Measurements from ENCODE around the gene SIL1.
"Not testable (repeated sequence)": the region's sequence is repeated elsewhere in the genome, so short reads cannot be mapped to it uniquely, and the experiment has no call there.

Gene SIL1

DNA sequence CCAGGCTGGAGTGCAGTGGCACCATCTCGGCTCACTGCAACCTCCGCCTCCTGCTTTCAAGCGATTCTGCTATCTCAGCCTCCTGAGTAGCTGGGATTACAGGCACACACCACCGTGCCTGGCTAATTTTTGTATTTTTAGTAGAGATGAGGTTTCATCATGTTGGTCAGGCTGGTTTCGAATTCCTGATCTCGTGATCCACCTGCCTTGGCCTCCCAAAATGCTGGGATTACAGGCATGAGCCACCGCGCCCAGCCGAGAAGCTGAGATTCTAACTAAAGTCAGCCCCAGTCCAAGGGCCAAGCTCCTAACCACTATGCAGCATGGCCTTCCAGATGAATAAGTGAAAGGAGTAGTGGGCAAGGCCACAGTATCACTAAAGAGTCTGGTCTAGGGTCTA is 20.9 kb downstream of the SIL1 start:
- DNase-seq (ENCODE audit: low read depth in 2 of 2): not testable (repeated sequence)

DNA sequence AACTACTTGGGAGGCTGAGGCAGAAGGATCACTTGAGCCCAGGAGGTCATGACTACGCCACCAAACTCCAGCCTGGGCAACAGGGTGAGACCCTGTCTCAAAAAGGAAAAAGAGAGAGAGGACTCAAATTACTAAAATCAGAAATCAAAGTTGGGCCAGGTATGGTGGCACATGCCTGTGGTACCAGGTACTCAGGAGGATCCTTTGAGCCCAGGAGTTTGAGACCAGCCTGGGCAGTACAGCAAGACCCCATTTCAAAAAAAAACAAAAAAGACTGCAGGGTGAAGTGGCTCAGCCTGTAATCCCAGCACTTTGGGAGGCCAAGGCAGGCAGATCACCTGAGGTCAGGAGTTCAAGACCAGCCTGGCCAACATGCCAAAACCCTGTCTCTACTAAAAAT is 23.8 kb downstream of the SIL1 start:
- not testable (repeated sequence) for DNase-seq (ENCODE audit: low read depth in 2 of 2)

DNA sequence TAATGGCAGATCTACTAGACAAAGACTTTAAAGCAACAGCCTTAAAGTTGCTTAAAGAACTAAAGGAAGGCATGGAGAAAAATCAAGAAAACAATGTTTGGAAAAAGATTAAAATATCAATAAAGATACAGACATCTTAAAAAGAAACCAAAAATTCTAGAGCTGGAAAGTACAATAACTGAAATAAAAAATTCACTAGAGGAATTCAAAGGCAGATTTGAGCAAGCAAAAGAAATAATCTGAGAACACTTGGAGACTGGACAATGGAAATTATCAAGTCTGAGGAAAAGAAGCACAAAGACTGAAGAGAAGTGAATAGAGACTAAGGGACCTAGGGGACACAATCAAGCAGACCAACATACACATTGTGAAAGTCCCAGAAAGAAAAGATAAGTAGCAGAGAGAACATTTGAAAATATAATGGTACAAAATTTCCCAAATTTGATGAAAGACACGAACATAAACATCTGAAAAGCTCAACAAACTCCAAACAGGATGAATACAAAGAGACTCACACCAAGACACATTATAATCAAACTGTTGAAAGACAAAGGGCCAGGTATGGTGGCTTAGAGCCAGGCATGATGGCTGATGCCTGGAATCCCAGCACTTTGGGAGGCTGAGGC is 26.3 kb downstream of the SIL1 start:
- DNase-seq (ENCODE audit: low read depth in 2 of 2): no peak

DNA sequence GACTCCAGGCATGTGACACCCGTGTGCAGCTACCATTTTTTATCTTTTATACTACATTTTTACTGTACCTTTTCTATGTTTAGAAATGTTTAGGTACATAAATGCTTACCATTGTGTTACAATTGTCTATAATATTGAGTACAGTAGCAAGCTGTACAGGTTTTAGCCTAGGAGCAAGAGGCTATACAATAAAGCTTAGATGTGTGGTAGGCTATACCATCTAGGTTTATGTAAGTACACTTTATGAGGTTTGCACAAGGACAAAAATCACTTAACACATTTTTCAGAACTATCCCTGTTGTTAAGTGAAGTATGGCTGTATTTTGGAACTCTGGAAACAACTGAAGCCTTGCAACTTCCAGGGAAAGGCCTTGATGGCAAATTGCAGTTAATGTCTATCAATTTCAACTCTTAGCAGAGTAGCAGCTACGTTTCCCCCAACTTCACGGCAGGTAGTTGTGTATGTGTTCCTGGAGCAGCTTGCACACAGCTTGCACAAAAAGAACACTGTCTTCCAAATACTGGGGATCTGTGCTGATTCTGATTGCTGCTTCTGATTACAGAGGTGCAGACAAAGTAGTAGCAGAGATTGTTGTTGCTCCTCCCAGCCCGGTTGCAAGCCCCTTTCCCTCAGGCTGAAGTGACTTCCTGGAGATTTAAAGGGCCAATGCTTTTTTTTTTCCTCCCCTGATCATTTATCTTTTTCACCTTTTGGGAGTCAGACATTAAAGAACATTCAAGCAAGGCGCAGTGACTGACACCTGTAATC is 30.0 kb downstream of the SIL1 start:
- no peak for DNase-seq (ENCODE audit: low read depth in 2 of 2)

DNA sequence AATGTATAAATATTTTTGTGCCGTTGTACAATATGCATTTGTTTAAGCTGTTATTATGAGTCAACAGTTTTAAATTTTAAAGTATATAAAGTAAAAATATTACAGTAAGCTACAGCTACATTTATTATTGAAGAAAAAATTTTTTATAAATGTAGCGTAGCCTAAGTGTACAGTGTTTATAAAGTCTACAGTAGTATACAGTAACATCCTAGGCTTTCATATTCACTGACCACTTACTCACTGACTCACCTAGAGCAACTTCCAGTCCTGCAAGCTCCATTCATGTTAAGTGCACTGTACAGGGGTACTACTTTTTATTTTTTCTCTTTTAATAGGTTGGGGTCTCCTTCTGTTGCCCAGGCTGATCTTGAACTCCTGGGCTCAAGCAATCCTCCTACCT is 30.6 kb downstream of the SIL1 start:
- DNase-seq (ENCODE audit: low read depth in 2 of 2): no peak

DNA sequence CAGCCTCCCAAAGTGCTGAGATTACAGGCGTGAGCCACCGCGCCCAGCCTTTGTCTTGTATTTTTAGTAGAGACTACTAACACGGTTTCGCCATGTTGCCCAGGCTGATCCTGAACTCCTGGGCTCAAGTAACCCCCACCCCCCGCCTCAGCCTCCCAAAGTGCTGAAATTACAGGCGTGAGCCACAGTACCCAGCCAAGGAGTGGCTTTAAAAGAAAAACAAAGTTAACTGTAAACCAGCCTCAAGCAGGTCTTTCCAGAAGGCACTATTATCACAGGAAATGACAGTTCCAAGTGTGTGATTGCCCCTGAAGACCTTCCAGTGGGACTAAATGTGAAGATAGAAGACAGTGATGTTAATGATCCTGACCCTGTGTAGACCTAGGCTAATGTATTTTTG is 31.1 kb downstream of the SIL1 start:
- no peak for DNase-seq (ENCODE audit: low read depth in 2 of 2)

DNA sequence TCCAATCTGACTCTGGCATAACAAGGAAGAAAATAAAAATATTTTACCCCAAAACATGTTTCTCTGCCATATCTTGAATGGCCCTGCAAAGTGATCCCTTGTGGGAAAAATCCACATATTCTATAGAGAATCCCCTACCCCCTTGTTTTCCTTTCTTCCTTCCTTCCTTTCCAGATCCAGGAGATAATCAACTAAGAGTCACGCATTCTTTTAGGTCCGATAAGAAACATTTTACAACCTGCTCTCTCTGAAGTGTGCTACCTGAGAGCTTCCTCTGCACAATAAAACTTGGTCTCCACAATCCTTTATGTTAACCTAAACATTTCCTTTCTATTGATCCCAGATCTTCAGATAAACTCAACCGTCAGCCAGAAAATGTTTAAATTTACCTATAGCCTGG is 33.3 kb downstream of the SIL1 start:
- DNase-seq (ENCODE audit: low read depth in 2 of 2): not testable (repeated sequence)

DNA sequence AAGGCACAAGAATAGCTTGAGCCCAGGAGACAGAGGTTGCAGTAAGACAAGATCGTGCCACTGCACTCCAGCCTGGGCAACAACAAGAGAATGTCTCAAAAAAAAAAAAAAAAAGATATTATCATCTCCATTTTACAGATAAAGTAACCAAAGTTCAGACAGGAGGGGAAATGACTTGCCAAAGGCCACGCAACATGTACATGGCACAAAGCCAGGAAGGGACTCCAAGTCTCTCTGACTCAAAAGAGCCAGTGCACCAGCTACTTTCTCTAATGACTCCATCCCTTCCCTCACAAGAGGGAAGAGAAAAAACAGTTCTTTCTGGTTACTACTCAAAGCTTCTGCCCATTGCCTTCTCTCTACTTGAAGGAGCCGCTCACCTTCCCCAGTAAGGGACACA is 34.1 kb downstream of the SIL1 start:
- no peak for DNase-seq (ENCODE audit: low read depth in 2 of 2)

DNA sequence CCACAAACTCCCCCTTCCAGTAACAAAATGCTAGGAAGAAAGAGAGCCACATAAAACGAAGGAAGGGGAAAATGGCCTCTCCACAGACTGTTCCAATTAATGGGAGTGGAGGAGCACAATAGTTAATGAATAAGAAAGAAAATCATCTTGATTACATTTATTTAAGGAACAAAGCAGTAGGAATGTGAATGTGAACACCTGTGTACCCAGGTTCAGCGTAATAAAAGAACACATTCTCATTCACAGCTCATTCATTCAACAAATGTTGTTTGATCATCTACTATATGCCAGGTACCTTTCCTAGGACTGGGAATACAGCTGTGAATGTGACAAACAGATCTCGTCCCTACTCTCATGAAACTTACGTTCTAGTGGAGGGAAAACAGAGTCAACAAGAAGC is 35.7 kb downstream of the SIL1 start:
- DNase-seq (ENCODE audit: low read depth in 2 of 2): no peak

DNA sequence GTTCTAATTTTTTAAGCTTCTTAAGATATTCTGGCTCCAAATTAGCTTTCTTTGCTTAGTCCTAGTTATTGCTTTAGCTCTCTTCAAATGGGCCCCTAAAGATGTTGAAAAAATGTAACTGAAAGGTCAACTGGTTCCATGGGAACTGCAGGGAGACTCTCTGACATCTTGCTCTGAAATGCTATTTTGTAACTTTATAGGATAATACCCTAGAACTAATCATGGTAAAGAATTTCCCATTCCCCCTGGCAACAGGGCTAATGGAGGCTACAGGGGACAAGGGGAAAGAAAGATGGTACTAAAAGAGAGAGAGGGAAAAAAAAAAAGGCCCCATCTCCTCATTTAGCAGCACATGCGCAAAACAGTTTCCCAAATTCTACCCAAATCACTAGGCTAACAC is 39.4 kb downstream of the SIL1 start:
- no peak for DNase-seq (ENCODE audit: low read depth in 2 of 2)

DNA sequence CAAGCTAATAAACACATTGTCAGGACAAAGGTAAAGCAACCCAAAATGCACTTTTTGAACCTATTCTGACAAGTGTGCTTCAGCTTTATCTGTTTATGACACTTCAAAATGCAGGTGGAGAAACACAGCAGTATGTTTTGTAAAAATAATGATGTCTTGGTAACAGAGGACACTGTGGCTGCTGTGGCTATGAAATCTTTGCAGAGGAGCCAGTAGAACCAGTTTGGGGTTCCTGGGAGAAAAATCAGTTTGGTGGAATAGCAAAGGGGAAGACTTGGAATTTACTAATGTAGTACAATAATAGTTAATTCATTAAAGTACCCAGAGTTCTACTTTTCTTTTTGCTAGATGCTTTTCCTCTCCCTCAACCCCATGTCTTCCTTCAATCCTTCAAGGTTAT is 40.6 kb downstream of the SIL1 start:
- DNase-seq (ENCODE audit: low read depth in 2 of 2): no peak

DNA sequence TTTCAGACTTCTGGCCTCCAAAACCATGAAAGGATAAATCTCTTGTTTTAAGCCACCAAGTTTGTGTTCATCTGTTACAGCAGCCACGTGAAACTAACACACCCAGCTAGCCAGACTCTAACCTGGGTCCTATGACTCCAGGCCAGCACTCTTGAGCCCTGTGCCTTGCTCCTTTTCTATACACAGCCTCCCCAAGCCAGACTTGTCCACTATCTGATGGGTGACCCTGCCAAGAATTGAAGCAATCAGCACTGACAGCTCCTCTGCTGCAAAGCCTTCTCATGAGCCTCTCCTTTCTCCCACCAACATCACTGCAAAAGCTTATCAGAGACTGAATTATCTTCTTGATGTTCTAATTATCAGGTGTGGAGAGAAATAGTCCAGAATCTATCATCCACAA is 41.4 kb downstream of the SIL1 start:
- DNase-seq (ENCODE audit: low read depth in 2 of 2): no peak

DNA sequence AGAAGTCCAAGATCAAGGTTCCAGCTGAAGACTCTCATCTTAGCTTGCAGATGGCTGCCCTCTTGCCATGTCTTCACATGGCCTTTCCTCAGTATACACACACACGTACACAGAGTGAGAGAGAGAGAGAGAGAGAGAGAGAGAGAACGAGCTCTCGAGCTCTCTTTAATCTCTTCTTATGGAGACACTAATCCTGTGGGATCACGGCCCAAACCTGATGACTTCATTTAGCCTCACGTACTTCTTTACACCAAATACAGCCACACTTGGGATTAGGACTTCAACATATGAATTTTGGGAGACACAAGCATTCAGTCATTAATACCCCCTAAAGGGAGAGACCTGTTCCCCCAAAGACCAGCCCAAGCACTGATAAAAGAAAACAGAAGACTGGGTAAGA is 42.8 kb downstream of the SIL1 start:
- DNase-seq (ENCODE audit: low read depth in 2 of 2): no peak

DNA sequence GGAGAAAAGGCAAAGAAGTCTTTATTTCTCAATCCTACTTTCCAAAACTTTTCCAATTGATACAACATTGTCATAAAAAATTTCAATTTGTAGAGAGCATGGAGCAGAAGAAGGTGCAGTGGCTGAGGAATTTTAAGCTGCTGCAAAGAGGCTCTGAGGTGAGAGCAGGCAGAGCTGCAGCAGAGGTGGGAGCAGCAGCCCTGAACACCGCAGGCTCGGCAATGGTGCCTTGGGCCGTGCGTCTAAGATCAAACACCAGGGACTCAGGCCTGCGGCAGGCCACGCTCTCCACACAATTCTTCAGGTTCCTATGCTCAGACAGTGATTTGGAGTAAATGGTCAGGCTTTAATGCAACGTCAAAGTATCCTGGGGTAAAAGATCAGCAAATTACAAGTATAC is 46.3 kb downstream of the SIL1 start:
- no peak for DNase-seq (ENCODE audit: low read depth in 2 of 2)

DNA sequence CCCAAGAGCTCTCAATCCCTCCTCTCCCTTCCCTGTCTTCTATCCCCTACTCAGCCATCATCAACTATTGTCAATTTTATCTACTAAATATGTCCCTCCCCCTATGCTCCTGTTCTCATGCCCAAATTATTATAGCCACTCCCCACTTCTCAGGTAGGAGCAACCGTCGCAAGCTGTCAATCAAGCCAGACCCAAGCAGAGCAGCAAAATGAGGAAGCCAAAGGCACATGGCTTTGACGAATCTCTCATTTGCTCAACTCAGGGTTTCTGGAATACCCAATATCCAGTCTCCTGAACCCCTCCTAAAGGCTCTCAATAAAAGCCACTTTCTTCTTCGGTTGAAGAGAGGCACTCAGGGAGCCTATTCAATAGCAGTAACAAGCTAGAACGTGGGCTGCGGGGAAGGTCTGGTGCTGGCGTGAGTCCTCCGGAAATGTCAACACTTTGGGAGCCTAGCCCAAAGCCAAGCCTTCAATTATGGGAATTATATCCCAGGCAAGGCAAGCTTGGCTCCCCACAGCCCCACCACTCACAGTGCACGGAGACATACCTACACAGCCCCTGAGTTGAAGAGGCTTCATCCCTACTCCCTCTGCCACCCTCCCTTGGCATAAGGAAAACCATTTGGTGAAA is 47.7 kb downstream of the SIL1 start:
- no peak for DNase-seq (ENCODE audit: low read depth in 2 of 2)

DNA sequence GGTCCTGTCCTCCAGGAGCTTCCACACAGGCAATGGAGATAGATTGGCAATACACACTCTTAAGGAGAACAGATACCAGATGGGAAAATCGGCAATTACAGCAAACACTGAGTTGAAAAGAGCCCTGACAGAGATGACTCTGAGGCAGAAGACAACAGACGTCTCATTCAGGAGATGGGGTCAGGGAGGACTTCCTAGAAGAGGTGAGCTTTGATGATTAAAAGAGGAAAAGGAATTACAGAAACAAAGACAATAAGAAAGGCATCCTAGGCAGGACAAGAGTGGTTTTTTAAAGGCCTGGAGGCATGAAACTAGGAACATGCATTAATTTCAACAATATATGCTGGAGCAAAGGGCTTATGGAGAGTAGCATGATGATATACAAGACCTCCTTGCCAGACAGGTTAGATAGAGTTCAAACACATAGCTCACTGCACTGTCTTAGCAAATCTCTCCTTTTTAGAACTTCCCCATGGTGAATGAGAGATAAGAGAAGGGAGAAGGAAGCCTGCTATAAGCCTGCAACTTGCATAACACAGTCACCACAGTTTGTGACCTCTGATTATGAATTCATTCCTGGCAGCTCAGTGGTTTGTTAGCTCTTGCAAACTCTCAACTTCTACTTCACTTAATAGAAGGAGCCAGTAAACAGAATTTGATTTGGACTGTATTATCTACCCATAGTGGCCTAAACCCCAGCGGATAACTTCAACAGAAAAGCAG is 48.5 kb downstream of the SIL1 start:
- DNase-seq (ENCODE audit: low read depth in 2 of 2): no peak

DNA sequence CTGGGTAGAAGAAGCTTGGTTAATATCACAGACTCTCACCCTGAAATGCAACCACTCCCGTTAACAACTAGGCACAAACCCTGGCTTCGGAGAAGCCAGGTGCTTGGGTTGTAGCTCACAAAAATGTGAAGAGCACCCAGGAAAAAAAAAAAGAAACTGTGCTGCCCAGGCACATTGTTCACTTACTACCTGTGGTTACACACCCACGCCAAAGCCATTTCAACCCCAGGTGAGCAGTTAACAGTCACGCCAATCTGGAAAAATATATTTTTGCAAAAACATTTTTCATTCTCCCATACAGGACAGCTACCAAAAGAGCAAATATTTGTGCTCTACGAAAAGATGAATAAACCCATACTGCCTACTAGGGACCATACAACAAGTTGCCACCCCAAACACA is 49.2 kb downstream of the SIL1 start:
- DNase-seq (ENCODE audit: low read depth in 2 of 2): no peak

DNA sequence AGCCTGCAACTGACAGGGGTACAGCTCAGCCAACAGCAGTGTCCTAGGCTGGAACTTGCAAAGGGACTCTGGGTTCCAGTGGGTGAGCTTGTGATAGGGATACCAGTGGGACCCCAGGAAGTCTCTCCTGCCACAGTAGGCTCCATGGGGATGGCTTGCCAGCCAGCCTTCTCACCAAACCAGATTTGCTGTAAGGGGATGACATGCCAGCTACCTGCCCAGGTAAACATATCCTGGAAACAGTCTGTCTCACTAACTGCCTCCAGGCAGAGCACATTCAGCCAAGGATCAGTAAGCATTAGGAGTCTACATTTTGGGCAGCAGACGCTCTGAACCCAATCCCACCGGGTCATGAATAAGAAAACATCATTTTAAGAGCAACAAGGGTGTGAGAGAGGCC is 49.9 kb downstream of the SIL1 start:
- DNase-seq (ENCODE audit: low read depth in 2 of 2): no peak

DNA sequence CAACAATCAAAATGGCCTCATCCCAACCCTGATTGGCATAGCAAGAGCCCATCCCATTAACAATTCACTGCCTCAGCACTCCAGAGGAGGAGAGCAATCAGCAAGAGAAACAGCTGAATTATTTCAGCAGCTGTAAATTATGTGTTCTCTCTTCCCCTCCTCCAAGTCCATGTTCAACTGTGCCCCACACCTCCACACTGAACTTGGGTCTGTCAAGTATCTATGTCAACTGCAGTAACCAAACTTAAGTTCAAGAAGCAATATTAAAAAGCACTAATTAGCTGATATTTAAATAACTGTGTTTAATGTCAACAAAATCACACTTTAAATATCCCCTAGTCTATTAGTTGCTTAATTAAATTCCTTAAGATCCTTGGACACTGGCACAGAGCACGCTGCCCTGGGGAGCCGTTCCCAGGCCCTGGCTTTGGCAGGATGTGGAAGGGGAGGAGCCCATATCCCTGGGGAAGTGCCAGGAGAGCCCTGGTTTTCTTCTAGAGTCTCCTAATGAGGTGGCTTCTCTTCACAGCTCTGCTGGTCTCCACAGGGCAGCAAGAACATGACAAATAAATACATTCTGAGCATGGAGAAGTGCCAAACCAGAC is 50.6 kb downstream of the SIL1 start:
- DNase-seq (ENCODE audit: low read depth in 2 of 2): no peak

DNA sequence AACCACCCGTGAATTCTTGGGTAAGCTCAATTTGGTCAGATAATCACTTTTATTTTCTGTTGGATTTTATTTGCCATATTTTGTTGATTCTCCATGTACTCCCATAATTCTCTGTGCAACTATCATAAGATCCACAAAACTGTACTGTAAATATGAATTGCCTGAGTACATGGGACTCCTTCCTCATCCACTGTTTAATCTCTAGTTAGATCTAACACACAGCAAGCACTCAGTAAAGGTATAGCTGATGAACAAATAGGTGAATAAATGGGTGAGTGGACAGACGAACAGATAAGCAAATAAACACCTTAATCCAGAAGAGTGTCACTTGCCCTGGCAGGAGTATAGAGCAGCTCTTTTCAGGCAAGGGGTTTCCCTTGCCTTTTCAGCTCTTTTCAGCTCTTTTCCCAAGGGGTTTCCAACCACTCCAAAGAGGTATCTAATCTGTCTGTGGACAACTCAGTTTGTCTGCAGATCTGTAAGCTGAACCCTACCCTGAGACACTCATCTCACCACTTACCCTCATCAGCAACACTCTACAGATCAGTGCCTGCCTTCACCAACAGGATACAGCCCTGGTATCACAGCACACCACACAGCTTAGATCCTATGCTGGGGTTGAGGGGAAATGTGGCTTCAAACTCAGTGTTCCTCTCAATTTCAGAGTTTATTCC is 51.2 kb downstream of the SIL1 start:
- DNase-seq (ENCODE audit: low read depth in 2 of 2): no peak

DNA sequence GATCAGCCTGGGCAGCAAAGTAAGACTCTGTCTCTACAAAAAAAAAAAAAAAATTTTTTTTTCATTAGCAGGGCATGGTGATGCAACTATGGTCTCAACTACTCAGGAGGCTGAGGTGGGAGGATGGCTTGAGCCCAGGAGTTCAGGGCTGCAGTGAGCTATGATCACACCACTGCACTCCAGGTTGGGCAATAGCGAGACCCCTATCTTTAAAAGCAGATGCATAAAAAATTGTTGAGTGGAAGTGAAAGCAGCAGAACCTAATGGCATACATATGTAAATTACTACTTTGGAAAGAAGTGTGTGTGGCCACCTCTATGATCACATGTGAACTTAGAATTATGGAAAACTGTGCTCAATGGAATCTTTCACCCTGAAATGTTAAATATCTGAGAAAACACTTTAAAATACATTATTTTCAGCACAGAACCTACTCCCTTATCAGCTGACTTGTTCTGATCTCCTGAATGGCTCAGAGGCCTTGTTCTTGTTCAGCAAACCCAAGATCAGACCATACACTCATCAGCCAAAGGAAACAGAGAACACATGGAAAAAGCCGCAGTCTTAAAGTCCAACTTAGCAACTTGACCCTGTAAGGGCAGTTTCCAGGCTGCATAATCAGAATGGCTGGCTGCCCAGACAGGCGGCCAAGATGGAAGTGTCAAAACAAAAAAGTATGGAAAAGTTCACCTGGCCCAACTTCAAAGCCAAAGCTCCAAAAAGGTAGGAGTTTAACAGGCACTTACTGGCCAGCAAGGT is 56.5 kb downstream of the SIL1 start:
- DNase-seq (ENCODE audit: low read depth in 2 of 2): no peak
